RWPE1 (cell line): ENCODE measurements around the gene MAP9.
"Not testable (repeated sequence)": the region's sequence is repeated elsewhere in the genome, so short reads cannot be mapped to it uniquely, and the experiment has no call there.

Experiments used
- CTCF ChIA-PET: fragments of 350-600 bp; sonication (Branson Sonifier 250); formaldehyde crosslinking; extraction: SDS; loops from one replicate; lab custom pipeline; 2021; lab: Yijun Ruan, JAX
- POLR2A ChIA-PET: fragments of 400-600 bp; formaldehyde crosslinking; extraction: SDS; loops from one replicate; lab custom pipeline; 2020; ENCODE audit warnings: antibody characterized with exemption; ENCODE audit not compliant: low non-redundant PET; lab: Yijun Ruan, JAX
- DNase-seq: peaks from one replicate; pipeline ENCODE4 v3.0.0; 2012; ENCODE audit warnings: low spot score
- H3K27ac ChIP-seq: fragments of 450-650 bp; 2 replicates; pipeline ENCODE4 v1.5.1; 2017
- CTCF ChIP-seq: fragments of 450-650 bp; conservative IDR thresholded peaks from 2 replicates; pipeline ENCODE4 v1.5.1; 2017; ENCODE audit warnings: low read depth, mild to moderate bottlenecking

MAP9 gene

GRCh38 chr4:155376387-155377268, at the start of gene MAP9:
MAP9 (minus strand) TSS chr4:155376965; CDS start chr4:155375850, 1,115 bp downstream.
- DNase-seq = peak; percentile 67
- TF ChIP-seq CTCF = no peak
- H3K27ac ChIP-seq = no peak within 1 kb of the TSS
- ChIA-PET CTCF (no interaction called here), POLR2A (no interaction called here)

- POLR2A ChIA-PET = not testable (repeated sequence)
Observed at GRCh38 chr4:155424778-155425177, 48.0 kb upstream of the MAP9 start.

GRCh38 chr4:155423671-155424070, 46.9 kb upstream of the MAP9 start:
- CTCF ChIA-PET = no interaction called here
- H3K27ac ChIP-seq = no peak overlapping the region
- DNase-seq = no peak
- no peak for TF ChIP-seq CTCF
- POLR2A ChIA-PET = no interaction called here

More at GRCh38 chr4:155424778-155425177, 48.0 kb upstream of the MAP9 start:
- CTCF ChIA-PET, DNase-seq, H3K27ac ChIP-seq: not testable (repeated sequence)

GRCh38 chr4:155419266-155419665, 42.5 kb upstream of the MAP9 start:
- POLR2A ChIA-PET = no interaction called here
- no peak for DNase-seq
- no peak overlapping the region for H3K27ac ChIP-seq
- no peak for TF ChIP-seq CTCF
- CTCF ChIA-PET = no interaction called here

GRCh38 chr4:155415662-155416061, 38.9 kb upstream of the MAP9 start:
- ChIA-PET CTCF (no interaction called here), POLR2A (no interaction called here)
- no peak for TF ChIP-seq CTCF

GRCh38 chr4:155413451-155413850, 36.7 kb upstream of the MAP9 start:
- POLR2A ChIA-PET = no interaction called here
- no peak for DNase-seq
- TF ChIP-seq CTCF = no peak
- CTCF ChIA-PET = no interaction called here
- H3K27ac ChIP-seq = no peak overlapping the region

More at GRCh38 chr4:155415662-155416061, 38.9 kb upstream of the MAP9 start:
- no peak overlapping the region for H3K27ac ChIP-seq
- DNase-seq = no peak

GRCh38 chr4:155411546-155411945, 34.8 kb upstream of the MAP9 start:
- CTCF ChIA-PET = no interaction called here
- H3K27ac ChIP-seq = no peak overlapping the region
- POLR2A ChIA-PET = no interaction called here
- DNase-seq = no peak
- TF ChIP-seq CTCF = no peak
